ENCODE results near the gene POLR2L.

The POLR2L gene

DNA sequence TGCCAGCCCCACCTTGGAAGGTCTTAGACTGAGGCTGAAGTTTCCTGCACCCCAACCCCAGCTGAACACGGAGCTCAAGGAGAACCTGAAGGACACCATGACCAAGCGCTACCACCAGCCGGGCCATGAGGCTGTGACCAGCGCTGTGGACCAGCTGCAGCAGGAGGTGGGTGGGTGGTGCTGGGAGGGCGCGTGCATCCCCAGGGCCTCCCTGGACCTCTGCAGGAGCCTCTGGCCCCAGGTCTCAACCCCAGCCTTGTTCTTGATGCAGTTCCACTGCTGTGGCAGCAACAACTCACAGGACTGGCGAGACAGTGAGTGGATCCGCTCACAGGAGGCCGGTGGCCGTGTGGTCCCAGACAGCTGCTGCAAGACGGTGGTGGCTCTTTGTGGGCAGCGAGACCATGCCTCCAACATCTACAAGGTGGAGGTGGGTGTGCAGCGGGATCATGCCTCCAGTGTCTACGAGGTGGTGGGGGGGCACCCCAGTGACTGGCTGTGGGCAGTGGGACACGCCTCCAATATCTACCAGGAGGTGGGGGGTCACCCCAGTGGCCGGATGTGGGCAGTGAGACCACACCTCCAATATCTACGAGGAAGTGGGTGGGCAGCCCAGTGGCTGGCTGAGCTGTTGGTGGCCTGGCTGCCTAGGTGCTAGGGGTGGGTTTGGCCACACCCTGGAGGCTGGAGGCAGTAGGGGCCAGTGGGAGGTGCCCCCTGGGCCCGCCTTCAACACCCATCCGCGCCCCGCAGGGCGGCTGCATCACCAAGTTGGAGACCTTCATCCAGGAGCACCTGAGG, 4.9 kb downstream of the POLR2L start:
- no peak for DNase-seq

DNA sequence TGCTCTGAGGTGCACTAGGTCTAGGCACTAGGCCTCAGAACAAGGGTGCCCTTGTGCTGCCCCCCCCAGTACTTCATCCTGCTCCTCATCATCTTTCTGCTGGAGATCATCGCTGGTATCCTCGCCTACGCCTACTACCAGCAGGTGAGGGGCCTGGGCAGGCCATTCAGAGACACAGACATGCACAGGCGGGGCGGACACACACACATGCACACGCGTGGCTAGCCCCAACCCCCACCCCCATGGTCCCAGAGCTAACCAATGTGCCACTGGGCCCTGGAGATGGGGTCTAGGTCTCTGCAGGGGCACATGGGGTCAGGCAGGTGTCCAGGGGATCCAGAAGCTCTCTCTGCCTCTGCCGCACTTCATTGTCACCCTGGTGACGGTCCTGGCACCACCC, 5.6 kb downstream of the POLR2L start:
- no peak for DNase-seq

DNA sequence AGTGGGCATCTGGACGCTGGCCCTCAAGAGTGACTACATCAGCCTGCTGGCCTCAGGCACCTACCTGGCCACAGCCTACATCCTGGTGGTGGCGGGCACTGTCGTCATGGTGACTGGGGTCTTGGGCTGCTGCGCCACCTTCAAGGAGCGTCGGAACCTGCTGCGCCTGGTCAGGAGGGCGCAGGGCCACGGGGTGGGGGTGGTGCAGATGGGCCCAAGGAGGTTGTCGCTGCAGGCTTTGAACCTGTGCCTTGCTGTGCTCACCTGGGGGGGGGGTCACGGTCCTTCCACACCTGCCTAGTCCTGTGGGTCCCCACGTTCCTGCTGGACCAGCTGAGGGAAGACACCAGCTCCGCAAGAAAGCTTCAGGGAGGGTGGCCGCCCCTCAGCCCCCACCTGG, 6.1 kb downstream of the POLR2L start:
- DNase-seq = no peak

DNA sequence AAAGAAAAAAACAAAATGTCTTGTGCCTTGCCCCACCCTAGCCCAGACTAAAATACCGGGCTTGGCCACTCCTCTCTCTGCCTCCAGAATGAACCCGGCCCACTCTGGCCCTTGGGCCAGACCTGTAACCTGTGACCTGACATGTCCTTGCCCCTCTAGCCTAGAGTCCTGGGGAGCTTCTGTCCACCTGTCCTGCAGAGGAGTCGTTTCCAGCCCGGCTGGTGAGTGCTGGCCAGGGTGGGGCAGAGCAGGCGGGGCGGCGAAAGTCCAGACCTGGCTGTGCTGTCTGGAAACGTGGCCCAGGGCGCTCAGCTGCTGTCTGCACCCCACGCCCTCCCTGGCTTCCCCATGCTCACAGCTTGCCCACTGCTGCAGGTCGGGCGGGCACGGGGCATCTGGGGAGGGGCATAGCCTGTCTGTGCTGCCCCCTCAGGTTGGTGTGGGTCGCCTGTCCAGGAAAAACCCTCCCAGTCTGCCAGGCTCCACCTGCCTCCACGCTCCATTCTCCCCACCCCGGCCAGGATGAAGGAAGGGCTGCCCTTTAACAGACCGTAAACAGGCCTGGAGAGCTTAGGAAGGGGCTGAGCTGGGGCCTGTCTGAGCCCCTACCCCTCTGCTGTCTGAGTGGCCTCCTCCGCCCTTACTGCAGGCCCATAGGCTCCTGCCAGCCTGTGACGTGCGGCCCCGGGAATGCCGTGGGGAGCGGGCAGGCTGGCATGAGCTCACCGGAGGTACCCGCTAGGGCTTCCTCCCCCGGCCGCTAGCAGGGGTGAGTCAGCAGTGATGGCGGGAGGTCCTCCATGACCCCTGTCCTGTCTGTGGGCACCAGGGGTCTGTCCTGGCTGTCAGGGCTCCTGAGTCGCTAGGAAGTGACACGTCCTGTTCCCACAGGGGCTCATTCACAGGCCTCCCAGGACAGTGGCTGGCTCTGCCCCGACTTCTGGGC, 7.7 kb downstream of the POLR2L start:
- DNase-seq = no peak

DNA sequence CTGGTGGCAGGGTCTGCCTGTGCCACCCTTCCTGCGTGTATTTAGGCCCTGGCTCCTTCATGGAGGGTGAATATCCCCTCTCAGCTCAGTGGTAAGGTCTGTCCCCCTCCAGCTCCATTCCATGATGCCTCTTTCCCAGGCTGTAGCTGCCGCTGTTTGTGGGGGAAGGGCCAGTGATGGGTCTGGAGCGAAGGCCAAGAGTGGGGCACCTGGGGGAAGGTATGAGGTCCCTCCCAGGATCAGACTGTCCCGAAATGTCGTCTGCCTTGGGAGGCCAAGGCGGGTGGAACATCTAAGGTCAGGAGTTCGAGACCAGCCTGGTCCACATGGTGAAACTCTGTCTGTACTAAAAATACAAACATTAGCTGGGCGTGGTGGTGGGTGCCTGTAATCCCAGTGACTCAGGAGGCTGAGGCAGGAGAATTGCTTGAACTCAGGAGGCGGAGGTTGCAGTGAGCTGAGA, 8.4 kb downstream of the POLR2L start:
- no peak for DNase-seq

DNA sequence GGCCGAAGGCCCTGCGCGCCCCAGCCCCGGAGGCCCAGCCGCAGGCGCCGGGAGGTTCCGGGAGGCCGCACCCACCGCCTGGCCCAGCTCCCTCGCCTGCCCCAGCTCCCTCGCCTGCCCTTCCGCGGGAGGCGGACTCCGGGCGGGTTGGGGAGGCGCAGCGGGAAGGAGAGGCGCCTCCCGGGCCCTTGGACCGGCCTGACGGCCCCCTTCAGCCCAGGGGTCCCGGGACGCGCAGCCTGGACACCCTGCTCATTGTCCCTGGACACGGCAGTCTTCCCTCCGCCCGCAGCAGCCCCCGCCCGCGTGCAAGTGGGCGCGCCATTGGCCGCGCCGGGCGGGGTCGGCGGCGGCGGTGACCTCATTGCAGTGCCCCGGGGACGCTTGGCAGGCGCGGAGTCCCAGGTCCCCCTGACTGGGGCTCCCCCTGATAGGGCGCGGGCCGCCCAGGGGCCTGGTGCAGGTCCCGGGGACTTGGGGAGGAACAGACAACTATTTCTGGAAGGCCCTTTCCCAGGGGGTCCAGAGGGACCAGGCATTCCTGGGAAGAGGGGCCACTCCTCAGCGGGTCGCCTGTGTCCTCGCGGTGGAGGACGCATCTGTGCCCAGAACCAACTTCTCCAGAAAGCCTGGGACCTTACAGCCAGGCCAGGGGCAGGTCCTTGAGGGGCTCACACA, 9.1 kb downstream of the POLR2L start:
- DNase-seq = no peak

DNA sequence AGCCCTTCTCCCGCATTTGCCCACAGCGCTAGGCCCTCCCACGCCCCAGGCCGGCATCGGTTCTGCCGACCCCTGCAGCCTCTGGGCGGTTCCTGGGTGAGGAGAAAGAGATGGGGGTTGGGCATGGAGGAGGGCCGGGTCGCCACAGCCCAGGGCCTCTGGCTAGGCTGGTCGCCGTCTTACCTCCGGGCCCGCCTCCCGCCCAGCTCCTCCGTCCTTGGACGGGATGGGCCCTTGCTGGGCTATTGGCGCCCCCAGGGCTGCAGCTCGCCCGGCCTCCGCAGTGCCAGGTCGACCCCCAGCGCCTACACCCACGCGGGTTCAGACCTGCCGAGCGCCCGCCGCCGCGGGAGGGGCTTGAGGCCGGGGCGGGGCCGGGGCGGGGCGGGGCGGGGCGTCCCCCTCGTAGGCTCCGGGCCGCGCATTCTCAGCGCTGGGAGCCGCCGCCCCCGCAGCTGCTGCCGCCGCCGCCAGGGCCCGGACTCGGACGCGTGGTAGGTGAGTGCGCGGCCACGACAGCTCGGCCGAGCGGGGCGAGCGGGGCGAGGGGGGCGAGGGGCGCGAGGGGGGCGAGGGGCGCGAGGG, 9.7 kb downstream of the POLR2L start, which contains the start of gene CD151:
Gene CD151, plus strand, starts transcription at position 424 of the 585 bp plus-strand sequence. CDS start 3,118 bp downstream, outside the sequence.
- no peak for DNase-seq

DNA sequence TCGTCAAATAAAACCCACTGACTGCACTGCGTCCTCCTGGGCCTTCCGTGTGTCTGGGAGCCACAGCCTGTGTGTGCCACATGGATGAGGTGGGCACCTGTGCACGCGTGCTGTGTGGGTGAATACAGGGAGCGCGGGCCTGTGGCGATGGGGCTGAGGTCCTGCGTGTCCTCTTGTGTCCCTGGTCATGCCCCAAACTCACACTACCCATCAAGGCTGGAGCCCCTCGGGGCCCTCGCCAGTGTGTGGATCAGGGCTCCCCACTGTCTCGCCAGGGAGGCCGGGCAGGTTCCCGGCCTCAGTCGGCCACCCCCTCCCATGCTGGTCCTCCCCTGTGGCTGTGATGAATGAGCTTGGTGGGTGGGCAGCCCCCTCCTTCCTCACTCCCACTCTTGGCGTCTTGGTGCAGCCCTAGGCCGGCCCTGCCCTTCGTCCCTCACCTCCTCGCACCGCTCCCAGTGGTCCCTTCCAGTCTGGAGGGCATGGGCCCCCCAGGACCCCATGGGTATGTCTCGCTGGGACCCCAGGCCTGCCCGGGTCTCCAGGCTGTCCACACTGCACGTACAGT, 10.3 kb downstream of the POLR2L start:
- no peak for DNase-seq

DNA sequence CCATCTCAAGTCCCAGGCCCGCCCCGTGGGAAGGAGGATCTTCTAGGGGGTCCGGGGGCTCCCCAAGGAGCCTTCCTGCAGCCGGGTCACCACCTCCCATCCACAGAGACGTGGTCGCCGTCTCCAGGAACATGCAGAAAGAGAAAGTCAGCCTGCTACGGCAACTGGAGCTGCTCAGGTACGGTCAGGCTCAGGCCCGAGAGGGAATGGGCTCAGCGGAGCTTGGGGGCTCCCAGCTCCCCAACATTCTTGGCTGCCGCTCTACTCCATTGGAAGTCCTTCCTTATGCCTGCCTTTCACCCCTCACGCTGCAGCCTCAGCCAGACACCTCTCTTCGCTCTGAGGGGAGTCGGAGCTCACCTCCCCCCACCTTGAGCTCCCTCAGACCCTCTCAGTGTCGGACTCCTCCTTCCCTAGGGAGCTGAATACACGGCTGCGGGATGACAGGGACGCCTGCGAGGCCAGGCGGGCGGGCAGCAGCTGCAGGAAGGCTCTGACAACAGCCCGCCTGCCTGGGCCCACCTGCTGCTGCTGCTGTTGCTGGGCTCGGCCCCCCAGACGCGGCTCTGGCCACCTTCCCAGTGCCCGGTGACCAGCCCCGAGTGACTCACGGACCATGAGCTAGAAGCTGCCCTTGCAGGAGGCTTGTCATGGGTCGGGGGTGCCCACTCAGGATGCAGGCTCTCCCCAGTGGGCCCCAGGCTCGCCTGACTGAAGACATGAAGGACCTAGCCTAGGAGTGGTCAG, 11.0 kb downstream of the POLR2L start:
- DNase-seq = no peak

DNA sequence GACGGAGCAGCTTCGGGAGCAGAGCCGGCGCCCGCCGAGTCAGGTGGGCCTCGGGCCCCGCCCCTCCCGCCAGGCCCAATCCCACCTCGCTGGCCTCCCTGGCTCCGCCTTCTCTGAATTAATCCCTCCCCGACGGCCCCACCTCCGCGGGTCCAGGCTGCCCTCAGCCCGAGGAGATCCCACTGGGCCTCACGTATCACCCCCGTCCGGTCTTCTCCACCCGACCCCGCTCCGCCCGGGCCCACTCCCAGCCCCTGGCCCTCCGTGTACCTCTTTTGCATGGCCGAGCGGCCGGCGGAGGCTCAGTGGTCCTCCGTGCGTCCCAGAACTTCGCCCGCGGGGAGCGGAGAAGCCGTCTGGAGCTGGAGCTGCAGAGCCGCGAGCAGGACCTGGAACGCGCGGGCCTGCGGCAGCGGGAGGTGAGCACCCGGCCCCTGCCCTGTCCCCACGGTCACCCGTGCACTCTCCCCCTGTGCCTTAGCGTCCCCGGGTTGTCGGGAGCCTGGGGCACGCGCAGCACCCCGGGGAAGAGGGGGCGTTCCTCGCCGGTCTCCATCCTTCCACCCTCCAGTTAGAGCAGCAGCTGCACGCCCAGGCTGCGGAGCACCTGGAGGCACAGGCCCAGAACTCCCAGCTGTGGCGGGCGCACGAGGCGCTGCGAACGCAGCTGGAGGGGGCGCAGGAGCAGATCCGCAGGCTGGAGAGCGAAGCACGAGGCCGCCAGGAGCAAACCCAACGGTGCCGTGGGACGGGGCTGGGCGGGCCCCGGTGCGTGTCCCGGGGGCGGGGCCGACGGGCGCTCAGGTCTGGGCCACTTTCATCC, 11.8 kb downstream of the POLR2L start:
- no peak for DNase-seq

DNA sequence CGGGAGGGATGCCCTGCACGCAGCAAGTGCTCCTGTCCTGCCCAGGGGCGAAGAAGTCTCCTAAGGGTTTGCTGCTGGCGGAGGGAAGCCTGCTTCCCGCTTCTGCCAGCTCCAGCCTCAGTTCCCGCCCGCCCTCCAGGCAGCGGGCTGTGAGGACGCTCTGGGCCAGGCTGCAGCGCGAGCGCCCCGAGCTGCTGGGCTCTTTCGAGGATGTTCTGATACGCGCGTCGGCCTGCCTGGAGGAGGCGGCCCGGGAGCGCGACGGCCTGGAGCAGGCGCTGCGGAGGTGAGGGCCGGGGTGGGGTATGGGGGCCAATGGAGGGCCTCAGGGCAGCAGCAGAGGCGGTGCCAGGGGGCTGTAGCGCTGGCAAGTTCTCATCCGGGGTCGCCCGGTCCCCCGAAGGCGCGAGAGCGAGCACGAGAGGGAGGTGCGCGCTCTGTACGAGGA, 12.5 kb downstream of the POLR2L start:
- no peak for DNase-seq

DNA sequence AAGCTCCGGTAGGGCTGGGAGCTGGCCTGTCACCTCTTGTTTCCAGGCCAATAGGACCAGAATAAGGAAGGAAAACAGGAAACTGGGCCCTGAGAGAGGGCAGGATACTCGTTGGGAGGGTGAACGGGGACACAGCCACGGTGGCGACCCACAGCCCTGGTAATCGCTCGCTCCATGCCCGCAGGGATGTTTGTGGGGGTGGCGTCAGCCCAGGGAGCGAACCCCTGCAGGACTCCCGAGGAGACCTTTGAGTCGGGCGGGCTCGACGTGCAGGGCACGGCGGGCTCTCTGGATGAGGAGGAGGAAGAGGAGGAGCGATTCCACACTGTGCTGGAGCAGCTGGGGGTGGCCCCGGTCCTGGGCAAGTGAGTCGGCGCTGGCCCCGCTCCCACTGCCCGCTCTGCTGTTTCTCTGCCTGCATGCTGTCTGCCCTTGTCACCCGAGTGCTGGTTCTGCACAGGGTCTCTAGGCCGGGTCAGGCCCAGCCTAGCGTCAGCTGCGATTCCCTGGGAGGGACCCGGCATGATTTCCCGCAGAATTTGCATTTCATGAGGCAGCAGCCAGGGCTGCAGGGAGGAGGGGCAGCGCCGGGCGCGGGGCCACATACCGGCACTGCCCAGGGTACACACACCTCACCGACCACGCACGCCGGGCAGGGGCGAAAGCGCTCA, 13.0 kb downstream of the POLR2L start:
- no peak for DNase-seq

DNA sequence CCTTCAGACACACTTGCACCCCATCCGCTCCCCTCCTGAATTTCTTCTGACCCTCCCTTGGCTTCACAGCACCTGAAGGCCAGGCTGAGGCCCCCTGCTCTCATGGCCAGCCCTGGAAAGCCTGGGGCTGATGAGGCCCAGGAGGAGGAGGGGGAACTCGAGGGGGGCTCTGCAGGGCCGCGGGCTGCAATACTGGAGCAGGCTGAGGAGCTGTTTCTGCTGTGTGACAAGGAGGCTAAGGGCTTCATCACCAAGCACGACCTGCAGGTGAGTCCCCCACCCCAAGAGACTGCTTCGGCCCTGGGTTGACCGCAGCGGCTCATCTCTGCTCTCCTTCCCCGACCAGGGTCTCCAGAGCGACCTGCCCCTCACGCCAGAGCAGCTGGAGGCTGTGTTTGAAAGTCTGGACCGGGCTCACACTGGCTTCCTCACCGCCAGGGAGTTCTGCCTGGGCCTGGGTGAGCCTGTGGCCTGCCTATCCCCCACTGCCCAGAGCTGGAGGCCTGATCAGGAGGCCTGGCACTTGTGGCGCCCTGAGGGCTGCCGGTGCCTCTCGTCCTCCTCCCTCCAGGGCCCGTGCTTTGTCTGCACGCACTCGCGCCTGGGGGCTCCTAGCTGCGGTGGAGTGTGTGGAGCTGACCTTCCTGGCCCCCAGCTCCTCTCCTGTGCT, 13.7 kb downstream of the POLR2L start:
- no peak for DNase-seq

DNA sequence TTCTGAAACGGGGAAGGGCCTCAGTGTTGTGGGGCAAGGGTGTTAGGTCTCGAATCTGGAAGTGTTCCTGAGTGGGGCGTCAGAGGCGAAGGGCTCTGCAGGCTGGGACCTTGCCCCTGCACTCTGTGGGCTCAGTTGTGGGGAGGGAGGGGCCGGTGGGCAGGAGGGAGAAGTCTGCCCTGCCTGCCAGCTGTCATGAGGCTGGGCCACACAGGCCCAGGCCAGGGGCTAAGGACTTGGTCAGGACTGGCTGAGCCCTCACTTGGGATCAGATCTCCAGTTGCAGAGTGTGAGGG, 14.5 kb downstream of the POLR2L start, which contains the start of gene CRACR2B:
Gene CRACR2B, plus strand, starts transcription at position 23 of the 296 bp plus-strand sequence. CDS start 689 bp downstream, outside the sequence.
- no peak for DNase-seq

DNA sequence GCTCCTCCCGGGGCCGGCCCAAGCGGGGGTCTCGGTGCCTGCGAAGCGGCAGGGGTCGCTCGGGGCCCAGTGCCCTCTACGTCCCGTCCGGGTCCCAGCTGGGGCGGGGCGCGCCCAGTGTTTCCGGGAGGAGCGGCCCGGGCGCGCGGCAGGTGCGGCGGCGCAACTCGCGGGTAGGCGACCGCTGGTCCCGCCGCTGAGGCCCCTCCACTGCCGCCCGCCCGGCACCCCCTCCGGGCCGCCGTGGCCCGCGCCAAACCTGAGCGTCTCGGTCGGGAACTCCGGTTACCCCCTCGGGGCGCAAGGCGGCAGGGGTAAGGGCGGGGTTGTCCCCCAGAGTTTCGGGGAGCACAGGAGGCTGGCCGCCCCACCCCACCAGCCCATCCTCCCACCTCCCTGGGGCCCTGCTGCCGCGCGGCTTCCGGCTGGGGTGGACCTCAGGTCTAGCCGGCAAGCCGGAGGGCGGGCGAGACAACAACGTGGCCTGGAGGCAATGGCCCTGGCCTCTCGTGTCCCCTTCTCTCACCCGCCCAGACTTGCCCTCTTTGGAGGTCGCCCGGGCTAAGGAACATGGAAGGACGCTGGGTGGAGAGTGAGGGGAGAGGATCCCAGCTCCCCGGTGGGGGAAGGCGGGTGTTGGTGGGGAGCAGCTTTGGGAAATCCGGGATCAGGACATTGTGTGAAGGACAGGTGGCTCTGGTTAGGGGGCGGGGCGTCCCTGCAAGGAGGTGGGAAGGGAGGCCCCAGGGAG, 15.0 kb downstream of the POLR2L start:
- DNase-seq = no peak

DNA sequence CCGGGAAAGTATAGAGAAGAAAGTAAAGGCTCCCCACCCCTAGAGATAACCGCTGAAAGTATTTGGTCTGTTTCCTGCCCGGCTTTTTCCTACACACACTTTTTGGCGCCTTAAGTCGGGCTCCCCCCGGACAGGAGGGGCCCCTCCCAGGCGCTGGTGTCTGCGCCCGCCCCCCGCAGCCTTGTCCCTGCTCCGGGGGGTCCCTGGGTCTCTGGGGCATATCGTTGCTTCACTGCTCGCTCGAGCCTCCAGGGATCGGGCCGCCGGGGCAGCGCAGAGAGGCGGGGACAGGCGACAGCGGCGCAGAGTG, 15.5 kb downstream of the POLR2L start:
- DNase-seq = no peak

DNA sequence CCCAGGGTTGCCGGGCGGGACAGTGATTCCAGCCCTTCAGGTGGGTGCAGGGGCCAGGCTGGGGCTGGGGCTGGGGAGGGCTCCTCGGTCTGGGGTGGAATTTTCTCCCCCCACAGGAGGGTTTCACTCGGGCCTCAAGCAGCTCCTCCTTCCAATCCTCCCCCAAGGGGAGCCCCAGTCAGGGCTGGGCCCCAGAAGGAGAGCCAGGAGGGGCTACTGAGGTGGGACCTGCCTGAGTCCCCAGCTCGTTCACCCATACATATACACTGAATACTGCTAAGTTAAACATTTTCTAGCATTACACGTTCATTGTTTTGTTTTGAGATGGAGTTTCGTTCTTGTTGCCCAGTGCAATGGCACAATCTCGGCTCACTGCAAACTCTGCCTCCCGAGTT, 16.1 kb downstream of the POLR2L start:
- no peak for DNase-seq

DNA sequence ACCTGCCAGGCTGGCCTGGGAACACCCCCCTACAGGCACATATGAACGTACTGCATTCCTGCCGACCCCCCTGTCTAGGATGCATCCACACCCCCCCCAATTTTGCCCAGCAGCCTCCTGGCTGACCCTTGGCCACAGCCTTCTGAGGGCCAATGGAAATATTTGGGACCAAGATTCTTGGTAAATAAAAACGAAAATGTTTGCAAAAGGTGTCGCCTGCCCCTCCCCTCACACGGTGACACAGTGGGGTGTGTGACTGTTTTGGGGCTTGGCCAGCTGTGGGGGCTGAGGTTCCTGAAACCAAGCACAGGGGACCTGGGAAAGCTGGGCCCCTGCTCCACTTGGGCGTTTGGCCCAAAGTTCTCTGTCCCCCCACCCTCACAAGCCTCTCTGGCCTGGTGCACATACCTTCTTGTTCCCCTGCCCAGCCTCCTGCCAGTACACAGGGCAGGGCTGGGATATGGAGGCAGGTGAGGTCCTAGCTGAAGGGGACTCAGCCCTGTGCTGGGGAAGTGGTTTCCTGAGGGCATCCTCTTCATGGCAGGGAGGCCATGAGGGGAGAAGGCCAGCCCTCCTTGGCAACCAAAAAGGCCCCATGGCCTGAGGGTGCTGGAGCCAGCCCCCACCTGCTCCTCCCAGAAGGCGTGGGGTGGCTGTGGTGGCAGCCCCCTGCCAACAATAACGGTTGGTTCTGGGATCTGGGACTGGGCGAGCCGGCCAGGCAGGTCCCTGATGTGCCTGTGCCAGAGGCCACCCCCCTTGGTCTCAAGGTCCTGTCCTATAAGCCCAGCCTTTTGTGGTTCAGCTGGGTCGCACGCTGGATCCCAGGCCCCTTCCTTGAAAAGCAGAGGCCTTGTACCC, 16.7 kb downstream of the POLR2L start:
- DNase-seq = no peak

Data from DMS 273 treated with DMSO at 0.1 percent for 48 hours (cell line).